Pancreas (tissue), 10 donors: ENCODE data around the gene PKIB. TPM values are rescaled to one million over a fixed set of nuclear protein-coding genes. Genes with fewer than 3 reads are reported as not detected.

Experiments
- ATAC-seq, 4 donors: fragments of 200-7000 bp; cut with Tn5 transposase; one replicate each; pipeline versions ENCODE4 v1.8.0 to v1.9.1; 2020; ENCODE audit warnings: mild to moderate bottlenecking in 4 of 4, moderate library complexity in 4 of 4
- DNase-seq, 6 donors: peaks; one replicate each; pipeline ENCODE4 v3.0.0-alpha.2; 2020
- FAIRE-seq: peaks from 2 replicates; lab custom pipeline; 2012; peaks lifted over from hg19 to GRCh38; lab: Jason Lieb, UNC
- H3K27ac ChIP-seq, 4 donors: fragments of 200-600 bp; sonication (generic); 1 replicate in 3 of 4; 2 replicates in 1 of 4; pipeline versions ENCODE4 v1.5.0 to v1.8.0; 2020
- H3K27me3 ChIP-seq, 4 donors: fragments of 200-600 bp; one replicate each; pipeline ENCODE4 v1.8.0; 2021
- H3K36me3 ChIP-seq, 3 donors: fragments of 200-600 bp; sonication (generic) in 1 of 3; one replicate each; pipeline versions ENCODE4 v1.5.0 to v1.8.0; 2020 to 2021
- H3K4me1 ChIP-seq, 3 donors: fragments of 200-600 bp; one replicate each; pipeline ENCODE4 v1.8.0; 2021
- H3K4me3 ChIP-seq, 4 donors: fragments of 200-600 bp; sonication (generic) in 2 of 4; one replicate each; pipeline versions ENCODE4 v1.5.0 to v1.8.0; 2020 to 2021
- H3K9me3 ChIP-seq, 4 donors: fragments of 200-600 bp; one replicate each; pipeline ENCODE4 v1.8.0; 2021
- WGBS, 2 donors: extraction: QIAGEN DNeasy Blood & Tissue Kit; methylation state at CpG; one replicate each; pipeline ENCODE4 v1.1.7; 2013; 5-methylcytosine and 5-hydroxymethylcytosine counted together
- intact Hi-C, 3 donors: fragments of 100-400 bp; cut with DNase I; formaldehyde crosslinking; loops; one replicate each; pipeline versions ENCODE4 v1.11.1 to v1.14.2; 2022
- polyA plus RNA-seq, 2 donors: library from polyadenylated mRNA; stranded (reverse); fragments of 200-250 nt; gene quantifications; one replicate each; pipeline ENCODE4 v1.2.3, GENCODE V29; 2013
- total RNA-seq, 6 donors: library from RNA; stranded (reverse); fragmentation: NEBNext Ultra II Directional in 4 of 6; extraction: Animal tissue kit (Norgen Biotek cat#: 25700) in 4 of 6; gene quantifications; one replicate each; pipeline versions ENCODE4 v1.2.1 to v1.2.4, GENCODE V29; 2021 to 2023
- TF ChIP-seq, protein P1 (sequence below), 4 donors: fragments of 200-600 bp; sonication (generic) in 3 of 4; IDR thresholded peaks; one replicate each; pipeline versions ENCODE4 v1.5.0 to v1.8.0; 2021; ENCODE audit warnings: antibody characterized with exemption in 4 of 4
- donor health status: healthy with polysubstance abuse.
- donor health status: DM: no; HTN: no; CAD: no; lungs with moderate emphysema.
- donor health status: DM: no; HTN: no; CAD: no.
- donor health status: control.
- donor health status: control.
- donor health status: Bipolar disorder and iron deficiency.
- donor health status: DM: yes; HTN: yes; CAD: no.
- donor health status: DM: no; HTN: no; CAD: no.
- donor health status: DM: no; HTN: no; CAD: no.
- donor health status: DM: yes; HTN: yes; CAD: no.

PKIB gene
- total and polyA plus RNA-seq, 8 donors = 1.2 to 21.1 (median 5.4) TPM

DNA sequence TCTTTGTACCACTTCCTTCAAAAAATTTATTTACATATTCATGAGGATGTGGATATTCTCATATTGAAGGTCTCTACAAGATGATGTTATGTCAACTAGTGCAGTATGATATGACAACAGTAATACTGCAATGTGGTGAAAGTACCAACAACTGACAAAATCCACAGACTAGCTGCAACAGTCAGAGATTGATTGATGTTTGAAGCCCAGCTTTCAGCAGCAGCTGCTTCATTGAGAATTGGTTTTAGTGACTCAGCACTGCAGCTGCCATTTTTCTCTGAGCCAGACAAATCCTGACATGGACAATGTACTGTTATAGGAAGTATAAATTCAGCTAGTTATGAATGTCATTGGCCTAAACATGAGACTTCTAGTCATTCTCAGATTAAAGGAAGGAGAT lies 53.8 kb downstream of the PKIB start:
- ATAC-seq (peak; percentile 69 to 72 (median 72)), FAIRE-seq (no peak), DNase-seq (peak in 4 of 6 donors; percentile 17 to 50 (median 24))
- no peaks in the 10 kb centered on the region for H3K4me1 ChIP-seq
- no peak overlapping the region for H3K27ac ChIP-seq
- TF ChIP-seq, protein P1, sequence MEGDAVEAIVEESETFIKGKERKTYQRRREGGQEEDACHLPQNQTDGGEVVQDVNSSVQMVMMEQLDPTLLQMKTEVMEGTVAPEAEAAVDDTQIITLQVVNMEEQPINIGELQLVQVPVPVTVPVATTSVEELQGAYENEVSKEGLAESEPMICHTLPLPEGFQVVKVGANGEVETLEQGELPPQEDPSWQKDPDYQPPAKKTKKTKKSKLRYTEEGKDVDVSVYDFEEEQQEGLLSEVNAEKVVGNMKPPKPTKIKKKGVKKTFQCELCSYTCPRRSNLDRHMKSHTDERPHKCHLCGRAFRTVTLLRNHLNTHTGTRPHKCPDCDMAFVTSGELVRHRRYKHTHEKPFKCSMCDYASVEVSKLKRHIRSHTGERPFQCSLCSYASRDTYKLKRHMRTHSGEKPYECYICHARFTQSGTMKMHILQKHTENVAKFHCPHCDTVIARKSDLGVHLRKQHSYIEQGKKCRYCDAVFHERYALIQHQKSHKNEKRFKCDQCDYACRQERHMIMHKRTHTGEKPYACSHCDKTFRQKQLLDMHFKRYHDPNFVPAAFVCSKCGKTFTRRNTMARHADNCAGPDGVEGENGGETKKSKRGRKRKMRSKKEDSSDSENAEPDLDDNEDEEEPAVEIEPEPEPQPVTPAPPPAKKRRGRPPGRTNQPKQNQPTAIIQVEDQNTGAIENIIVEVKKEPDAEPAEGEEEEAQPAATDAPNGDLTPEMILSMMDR (IDR thresholded peaks at IDR 0.05) = no peak
- no peaks in the 10 kb centered on the region for H3K36me3 ChIP-seq
- no peaks in the 10 kb centered on the region for H3K27me3 ChIP-seq
- no peak overlapping the region for H3K4me3 ChIP-seq
- no peaks in the 10 kb centered on the region for H3K9me3 ChIP-seq
- intact Hi-C loops = no loop called here

DNA sequence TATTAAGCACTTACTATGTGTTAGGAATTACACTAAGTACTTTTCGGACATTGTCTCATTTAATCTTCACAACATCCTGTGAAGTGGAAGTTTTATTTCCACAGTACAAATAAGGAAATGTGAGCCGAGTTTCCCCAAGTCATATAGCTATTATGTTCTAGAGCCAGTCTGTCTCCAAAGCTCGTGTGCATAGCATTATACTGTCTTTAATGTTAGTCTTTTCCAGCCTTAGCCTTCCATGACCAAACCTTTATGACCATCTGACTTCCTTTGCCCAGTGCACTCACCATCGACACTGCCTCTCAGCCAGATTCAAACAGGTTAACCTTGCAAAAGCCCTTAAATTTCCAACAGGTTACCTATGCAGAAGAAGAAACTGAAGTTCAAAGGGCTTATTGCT lies 55.7 kb downstream of the PKIB start:
- Histone ChIP-seq H3K4me3 (no peak overlapping the region), H3K4me1 (no peaks in the 10 kb centered on the region), H3K36me3 (no peaks in the 10 kb centered on the region), H3K27ac (no peak overlapping the region), H3K9me3 (no peaks in the 10 kb centered on the region), H3K27me3 (no peaks in the 10 kb centered on the region)
- TF ChIP-seq, protein P1 (IDR thresholded peaks at IDR 0.05) = no peak
- WGBS, 2 donors = 89 to 92% methylated on average over 4 of the region's 4 CpGs
- FAIRE-seq (no peak), DNase-seq (no peak), ATAC-seq (no peak)
- intact Hi-C loops = no loop called here

DNA sequence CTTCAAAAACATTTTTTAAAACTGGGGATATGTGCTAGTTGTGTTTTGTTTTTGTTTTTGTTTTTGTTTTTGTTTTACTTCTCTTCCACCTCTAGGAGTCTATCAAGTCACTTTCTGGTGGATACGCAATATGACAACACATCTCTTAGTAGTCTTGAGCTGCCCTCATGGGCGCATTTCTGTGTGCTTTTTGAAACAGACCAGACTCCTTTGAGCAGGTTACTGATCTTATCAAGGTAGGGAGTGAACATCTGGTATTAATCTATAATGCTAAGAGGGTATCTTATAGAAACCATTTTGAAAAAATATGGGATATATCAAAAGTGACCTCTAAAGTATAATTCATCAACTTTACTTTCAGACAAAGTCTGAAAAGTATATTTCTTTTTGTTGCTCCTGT lies 56.2 kb downstream of the PKIB start:
- WGBS, 2 donors = 93 to 100% methylated on average over 2 of the region's 2 CpGs
- no peak overlapping the region for H3K4me3 ChIP-seq

DNA sequence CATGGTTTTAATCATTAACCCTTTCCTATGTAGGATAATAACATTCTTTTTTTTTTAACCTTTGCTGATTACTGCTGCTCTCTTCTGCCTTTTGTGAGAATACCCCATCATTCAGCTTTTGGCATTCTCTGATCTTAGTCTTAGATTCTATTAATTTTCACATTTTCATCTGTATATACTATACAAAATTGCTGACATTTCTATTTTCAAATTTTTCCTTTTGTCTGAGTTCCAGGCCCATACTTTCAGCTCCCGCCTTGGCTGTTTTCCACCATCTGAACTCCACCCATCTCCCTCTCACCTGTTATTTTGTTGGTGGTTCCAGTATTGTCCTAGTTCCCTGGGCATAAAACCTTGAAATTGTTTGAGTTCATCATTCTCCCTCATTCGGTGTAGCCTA lies 59.2 kb downstream of the PKIB start:
- no peaks in the 10 kb centered on the region for H3K27me3 ChIP-seq
- DNase-seq (no peak), FAIRE-seq (no peak), ATAC-seq (no peak)
- TF ChIP-seq, protein P1 (IDR thresholded peaks at IDR 0.05) = no peak
- no peak overlapping the region for H3K4me3 ChIP-seq
- WGBS, 2 donors = 39 to 41% methylated on average over 2 of the region's 2 CpGs
- H3K36me3 ChIP-seq = no peaks in the 10 kb centered on the region
- H3K4me1 ChIP-seq = peaks cover 0 to 3% (median 0%) of the 10 kb centered on the region in 3 donors
- no peak overlapping the region for H3K27ac ChIP-seq
- H3K9me3 ChIP-seq = peaks cover 0 to 3% (median 0%) of the 10 kb centered on the region in 4 donors
- intact Hi-C loops = no loop called here

More for the DNA sequence above, 56.2 kb downstream of the PKIB start:
- no peaks in the 10 kb centered on the region for H3K36me3 ChIP-seq
- H3K4me1 ChIP-seq = peaks cover 0 to 3% (median 0%) of the 10 kb centered on the region in 3 donors
- FAIRE-seq (no peak), ATAC-seq (no peak), DNase-seq (no peak)
- no peaks in the 10 kb centered on the region for H3K9me3 ChIP-seq
- TF ChIP-seq, protein P1 (IDR thresholded peaks at IDR 0.05) = no peak
- intact Hi-C loops = no loop called here
- no peaks in the 10 kb centered on the region for H3K27me3 ChIP-seq
- H3K27ac ChIP-seq = no peak overlapping the region

DNA sequence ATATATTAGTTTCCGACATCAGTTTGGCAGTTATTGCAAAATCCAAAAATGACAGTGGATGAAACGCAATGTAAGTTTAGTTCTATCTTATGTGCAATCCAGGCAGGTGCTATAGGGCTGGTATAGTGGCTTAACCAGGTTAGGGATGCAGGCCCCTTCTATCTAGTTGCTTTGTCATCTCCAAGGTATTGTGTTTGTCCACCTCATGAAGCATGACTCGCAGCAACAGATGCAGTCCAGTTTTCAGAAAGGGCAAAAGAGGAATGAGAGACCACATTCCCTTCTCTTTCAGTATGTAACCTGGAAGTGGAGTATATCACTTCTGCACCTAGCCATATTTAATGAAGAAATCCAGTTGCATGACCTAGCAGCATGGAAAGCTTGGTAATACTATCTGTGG lies 59.7 kb downstream of the PKIB start:
- no peaks in the 10 kb centered on the region for H3K27me3 ChIP-seq
- FAIRE-seq (no peak), DNase-seq (no peak), ATAC-seq (no peak)
- peaks cover 0 to 3% (median 0%) of the 10 kb centered on the region in 3 donors for H3K4me1 ChIP-seq
- 94 to 97% methylated on average over 3 of the region's 3 CpGs for WGBS, 2 donors
- TF ChIP-seq, protein P1 (IDR thresholded peaks at IDR 0.05) = no peak
- intact Hi-C loops = no loop called here
- H3K27ac ChIP-seq = no peak overlapping the region
- peaks cover 0 to 3% (median 0%) of the 10 kb centered on the region in 4 donors for H3K9me3 ChIP-seq
- H3K4me3 ChIP-seq = no peak overlapping the region
- H3K36me3 ChIP-seq = no peaks in the 10 kb centered on the region
